Measurements from ENCODE around the gene RNF145. TPM values are rescaled to one million over a fixed set of nuclear protein-coding genes. Genes with fewer than 3 reads are reported as not detected.
A peak's percentile ranks its signal among the peaks of the same experiment; 100 is the strongest.

The RNF145 gene
- total RNA-seq, 6 donors from 2014 or later: 130 to 376 (median 232) TPM

DNA sequence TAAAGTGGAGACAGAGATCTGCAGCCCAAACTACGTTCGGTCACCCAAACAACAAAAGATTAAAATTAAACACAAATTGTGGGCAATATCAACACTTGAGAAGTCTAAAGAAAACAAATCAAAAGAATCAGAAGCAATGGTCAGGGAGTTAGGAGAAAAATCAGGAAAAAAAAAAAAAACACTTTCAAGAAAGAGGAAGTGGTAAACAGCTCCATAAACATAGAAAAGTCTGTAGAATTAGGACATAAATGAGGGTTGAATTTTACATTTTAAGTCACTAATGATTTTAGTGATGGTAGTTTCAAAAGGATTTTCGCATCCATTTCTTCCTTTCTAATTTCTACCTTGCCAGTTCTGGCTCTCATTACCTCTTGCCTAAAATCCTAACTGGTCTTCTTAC, 10.1 kb downstream of the RNF145 start:
- no peaks in the 10 kb centered on the region for H3K27me3 ChIP-seq
- peaks cover 23 to 52% (median 37%) of the 10 kb centered on the region in 4 donors for H3K4me1 ChIP-seq
- no peak overlapping the region for H3K4me3 ChIP-seq
- no peak for TF ChIP-seq POLR2A (IDR thresholded peaks at IDR 0.05)
- no peak for TF ChIP-seq EP300 (IDR thresholded peaks at IDR 0.05)
- TF ChIP-seq POLR2AphosphoS5 (IDR thresholded peaks at IDR 0.05): no peak
- TF ChIP-seq, protein P1, sequence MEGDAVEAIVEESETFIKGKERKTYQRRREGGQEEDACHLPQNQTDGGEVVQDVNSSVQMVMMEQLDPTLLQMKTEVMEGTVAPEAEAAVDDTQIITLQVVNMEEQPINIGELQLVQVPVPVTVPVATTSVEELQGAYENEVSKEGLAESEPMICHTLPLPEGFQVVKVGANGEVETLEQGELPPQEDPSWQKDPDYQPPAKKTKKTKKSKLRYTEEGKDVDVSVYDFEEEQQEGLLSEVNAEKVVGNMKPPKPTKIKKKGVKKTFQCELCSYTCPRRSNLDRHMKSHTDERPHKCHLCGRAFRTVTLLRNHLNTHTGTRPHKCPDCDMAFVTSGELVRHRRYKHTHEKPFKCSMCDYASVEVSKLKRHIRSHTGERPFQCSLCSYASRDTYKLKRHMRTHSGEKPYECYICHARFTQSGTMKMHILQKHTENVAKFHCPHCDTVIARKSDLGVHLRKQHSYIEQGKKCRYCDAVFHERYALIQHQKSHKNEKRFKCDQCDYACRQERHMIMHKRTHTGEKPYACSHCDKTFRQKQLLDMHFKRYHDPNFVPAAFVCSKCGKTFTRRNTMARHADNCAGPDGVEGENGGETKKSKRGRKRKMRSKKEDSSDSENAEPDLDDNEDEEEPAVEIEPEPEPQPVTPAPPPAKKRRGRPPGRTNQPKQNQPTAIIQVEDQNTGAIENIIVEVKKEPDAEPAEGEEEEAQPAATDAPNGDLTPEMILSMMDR (IDR thresholded peaks at IDR 0.05): no peak
- WGBS, 2 donors: 74 to 86% methylated on average over 3 of the region's 3 CpGs
- no peak overlapping the region for H3K27ac ChIP-seq
- DNase-seq: no peak
- peaks cover 0 to 36% (median 3%) of the 10 kb centered on the region in 4 donors for H3K36me3 ChIP-seq
- no peaks in the 10 kb centered on the region for H3K9me3 ChIP-seq
- ATAC-seq (ENCODE audit: low FRiP score in 2 of 2): no peak

DNA sequence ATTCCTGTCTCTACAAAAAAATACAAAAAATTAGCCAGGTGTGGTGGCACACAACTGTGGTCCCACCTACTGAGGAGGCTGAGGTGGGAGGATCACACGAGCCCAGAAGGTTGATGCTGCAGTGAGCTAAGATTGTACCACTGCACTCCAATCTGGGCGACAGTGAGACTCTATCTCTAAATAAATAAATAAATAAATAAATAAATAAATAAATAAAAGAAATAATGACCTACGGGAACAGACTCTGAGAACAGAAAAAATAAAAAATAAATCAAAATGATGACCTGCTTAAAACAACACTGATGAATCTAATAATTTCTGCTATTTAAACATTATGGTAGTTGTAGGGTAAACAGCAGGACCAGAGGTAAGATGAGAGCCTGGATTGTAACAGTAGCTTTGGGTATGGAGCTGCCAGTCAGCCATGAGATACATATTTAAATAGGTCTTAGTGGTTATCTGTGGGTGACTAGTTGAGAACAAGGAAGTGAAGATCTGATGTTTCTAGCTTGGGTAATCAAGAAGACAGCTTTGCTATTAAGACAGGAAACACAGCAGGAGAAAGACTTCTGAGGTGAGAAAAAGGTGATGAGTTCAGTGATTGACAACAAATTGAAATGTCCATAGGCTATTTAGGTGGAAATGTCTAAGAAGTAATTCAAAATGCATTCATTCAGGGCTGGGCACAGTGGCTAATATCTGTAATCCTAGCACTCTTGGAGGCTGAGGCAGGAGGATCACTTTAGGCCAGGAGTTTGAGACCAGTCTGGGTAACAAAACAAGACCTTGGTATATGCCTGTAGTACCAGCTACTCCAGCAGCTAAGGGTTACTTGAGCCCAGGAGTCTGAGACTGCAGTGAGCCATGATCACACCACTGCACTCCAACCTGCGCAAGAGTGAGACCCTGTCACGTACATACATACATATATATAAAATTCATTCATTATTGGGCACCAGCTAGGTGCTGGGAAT, 11.0 kb downstream of the RNF145 start:
- no peaks in the 10 kb centered on the region for H3K27me3 ChIP-seq
- H3K4me3 ChIP-seq: no peak overlapping the region
- H3K4me1 ChIP-seq: peaks cover 22 to 43% (median 30%) of the 10 kb centered on the region in 4 donors
- WGBS, 2 donors: 94 to 96% methylated on average over 5 of the region's 5 CpGs
- TF ChIP-seq POLR2AphosphoS5 (IDR thresholded peaks at IDR 0.05): no peak
- TF ChIP-seq EP300 (IDR thresholded peaks at IDR 0.05): no peak
- no peak for TF ChIP-seq POLR2A (IDR thresholded peaks at IDR 0.05)
- TF ChIP-seq, protein P1 (IDR thresholded peaks at IDR 0.05): no peak
- H3K36me3 ChIP-seq: peaks cover 0 to 45% (median 6%) of the 10 kb centered on the region in 4 donors
- peak overlapping the region in 2 of 4 donors; percentile 1 to 9 for H3K27ac ChIP-seq
- peak; percentile 61 to 66 for ATAC-seq (ENCODE audit: low FRiP score in 2 of 2)
- H3K9me3 ChIP-seq: no peaks in the 10 kb centered on the region
- no peak for DNase-seq

DNA sequence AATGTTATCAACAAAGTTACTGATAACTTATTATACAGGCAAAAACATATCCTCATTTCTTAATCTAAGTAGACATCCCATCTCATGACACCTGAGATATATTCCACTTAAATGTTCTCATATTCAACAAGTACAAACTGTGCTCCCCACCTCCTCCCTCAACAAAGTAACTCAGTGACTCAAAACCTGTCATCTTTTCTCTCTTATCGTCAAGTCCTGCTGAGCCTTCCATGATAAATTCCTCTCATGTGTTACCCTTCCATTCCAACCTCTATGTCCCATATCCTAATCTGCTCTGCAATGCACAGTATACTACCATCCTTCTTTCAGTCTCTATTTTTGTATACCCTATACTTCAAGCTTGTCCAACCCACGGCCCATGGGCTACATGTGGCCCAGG, 13.6 kb downstream of the RNF145 start:
- WGBS, 2 donors: 87 to 94% methylated on average over 2 of the region's 2 CpGs
- ATAC-seq (ENCODE audit: low FRiP score in 2 of 2): no peak

DNA sequence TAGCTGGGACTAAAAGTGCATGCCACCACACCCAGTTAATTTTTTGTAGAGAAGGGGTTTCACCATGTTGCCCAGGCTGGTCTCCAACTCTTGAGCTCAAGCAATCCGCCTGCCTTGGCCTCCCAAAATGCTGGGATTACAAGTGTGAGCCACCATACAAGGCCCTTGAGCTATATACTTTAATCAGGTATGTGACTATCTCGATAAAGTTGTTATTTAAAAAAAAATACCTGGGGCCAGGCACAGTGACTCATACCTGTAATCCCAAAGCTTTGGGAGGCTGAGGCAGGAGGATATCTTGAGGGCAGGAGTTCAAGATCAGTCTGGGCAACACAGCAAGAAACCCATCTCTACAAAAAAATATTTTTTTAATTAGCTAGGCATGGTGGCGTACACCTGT, 19.2 kb downstream of the RNF145 start:
- no peak for ATAC-seq (ENCODE audit: low FRiP score in 2 of 2)
- peaks cover 3 to 15% (median 9%) of the 10 kb centered on the region in 4 donors for H3K4me1 ChIP-seq
- no peaks in the 10 kb centered on the region for H3K9me3 ChIP-seq
- H3K27me3 ChIP-seq: no peaks in the 10 kb centered on the region
- no peak overlapping the region for H3K27ac ChIP-seq
- 89 to 94% methylated on average over 3 of the region's 3 CpGs for WGBS, 2 donors
- peaks cover 0 to 39% (median 10%) of the 10 kb centered on the region in 4 donors for H3K36me3 ChIP-seq
- TF ChIP-seq POLR2AphosphoS5 (IDR thresholded peaks at IDR 0.05) (no peak), POLR2A (IDR thresholded peaks at IDR 0.05) (no peak), EP300 (IDR thresholded peaks at IDR 0.05) (no peak)
- TF ChIP-seq, protein P1 (IDR thresholded peaks at IDR 0.05): no peak
- no peak for DNase-seq
- no peak overlapping the region for H3K4me3 ChIP-seq

More for the DNA sequence above, 13.6 kb downstream of the RNF145 start:
- Histone ChIP-seq H3K4me3 (no peak overlapping the region), H3K4me1 (peaks cover 14 to 29% (median 18%) of the 10 kb centered on the region in 4 donors), H3K27ac (no peak overlapping the region), H3K27me3 (no peaks in the 10 kb centered on the region), H3K36me3 (peaks cover 0 to 48% (median 10%) of the 10 kb centered on the region in 4 donors), H3K9me3 (no peaks in the 10 kb centered on the region)
- no peak for DNase-seq
- TF ChIP-seq EP300 (IDR thresholded peaks at IDR 0.05) (no peak), POLR2AphosphoS5 (IDR thresholded peaks at IDR 0.05) (no peak), POLR2A (IDR thresholded peaks at IDR 0.05) (no peak)
- TF ChIP-seq, protein P1 (IDR thresholded peaks at IDR 0.05): no peak
